Mammary epithelial cell (primary cell): Measurements from ENCODE around the gene PDGFRA.

ENCODE experiments used
- EZH2 ChIP-seq: IDR thresholded peaks from 2 replicates; pipeline ENCODE4 v1.6.1; 2012; ENCODE audit warnings: low read length, inconsistent platforms, borderline replicate concordance
- TF ChIP-seq, protein P1 (sequence below), 2 donors: IDR thresholded peaks in 1 of 2; conservative IDR thresholded peaks in 1 of 2; 2 replicates each; pipeline ENCODE4 v1.5.1; 2011 to 2012; ENCODE audit warnings: inconsistent platforms in 2 of 2, low read length in 2 of 2, mild to moderate bottlenecking in 2 of 2, control low read depth in 1 of 2, low read depth in 1 of 2; ENCODE audit not compliant: insufficient read depth in 1 of 2; ENCODE audit errors: extremely low read depth in 1 of 2

- TF ChIP-seq, protein P1, sequence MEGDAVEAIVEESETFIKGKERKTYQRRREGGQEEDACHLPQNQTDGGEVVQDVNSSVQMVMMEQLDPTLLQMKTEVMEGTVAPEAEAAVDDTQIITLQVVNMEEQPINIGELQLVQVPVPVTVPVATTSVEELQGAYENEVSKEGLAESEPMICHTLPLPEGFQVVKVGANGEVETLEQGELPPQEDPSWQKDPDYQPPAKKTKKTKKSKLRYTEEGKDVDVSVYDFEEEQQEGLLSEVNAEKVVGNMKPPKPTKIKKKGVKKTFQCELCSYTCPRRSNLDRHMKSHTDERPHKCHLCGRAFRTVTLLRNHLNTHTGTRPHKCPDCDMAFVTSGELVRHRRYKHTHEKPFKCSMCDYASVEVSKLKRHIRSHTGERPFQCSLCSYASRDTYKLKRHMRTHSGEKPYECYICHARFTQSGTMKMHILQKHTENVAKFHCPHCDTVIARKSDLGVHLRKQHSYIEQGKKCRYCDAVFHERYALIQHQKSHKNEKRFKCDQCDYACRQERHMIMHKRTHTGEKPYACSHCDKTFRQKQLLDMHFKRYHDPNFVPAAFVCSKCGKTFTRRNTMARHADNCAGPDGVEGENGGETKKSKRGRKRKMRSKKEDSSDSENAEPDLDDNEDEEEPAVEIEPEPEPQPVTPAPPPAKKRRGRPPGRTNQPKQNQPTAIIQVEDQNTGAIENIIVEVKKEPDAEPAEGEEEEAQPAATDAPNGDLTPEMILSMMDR (conservative IDR thresholded peaks at IDR 0.05 in 1 of 2, IDR thresholded peaks at IDR 0.05 in 1 of 2; ENCODE audit: extremely low read depth in 1 of 2, insufficient read depth in 1 of 2, low read depth in 1 of 2, low read length in 2 of 2): no peak
- TF ChIP-seq EZH2: no peak
Observed at GRCh38 chr4:54192811-54193210, 36.3 kb upstream of the PDGFRA start.
